Neuronal stem cell (in vitro differentiated cells): ENCODE measurements around the gene RPGRIP1L. TPM values are rescaled to one million over a fixed set of nuclear protein-coding genes. Genes with fewer than 3 reads are reported as not detected.

Experiments
- DNase-seq: peaks from one replicate; pipeline ENCODE4 v3.0.0-alpha.2; 2013; ENCODE audit warnings: low spot score
- H2AFZ ChIP-seq: one replicate; pipeline ENCODE4 v1.6.1; 2013; ENCODE audit warnings: mild to moderate bottlenecking, low read length, inconsistent platforms
- H2AK5ac ChIP-seq: 2 replicates; pipeline ENCODE4 v1.6.1; 2013; ENCODE audit warnings: low read depth, mild to moderate bottlenecking, inconsistent platforms, low read length, moderate library complexity, mixed read lengths
- H2BK120ac ChIP-seq: 2 replicates; pipeline ENCODE4 v1.6.1; 2013; ENCODE audit warnings: low read depth, mild to moderate bottlenecking, inconsistent platforms, low read length, moderate library complexity, mixed read lengths
- H2BK12ac ChIP-seq: one replicate; pipeline ENCODE4 v1.6.1; 2013; ENCODE audit warnings: low read length, inconsistent platforms
- H2BK15ac ChIP-seq: 2 replicates; pipeline ENCODE4 v1.6.1; 2013; ENCODE audit warnings: mild to moderate bottlenecking, low read length, inconsistent platforms, mixed read lengths
- H2BK5ac ChIP-seq: one replicate; pipeline ENCODE4 v1.6.1; 2013; ENCODE audit warnings: inconsistent platforms, mild to moderate bottlenecking, low read length, moderate library complexity
- H3K14ac ChIP-seq: one replicate; pipeline ENCODE4 v1.6.1; 2013; ENCODE audit warnings: low read length, inconsistent platforms
- H3K18ac ChIP-seq: 2 replicates; pipeline ENCODE4 v1.6.1; 2013; ENCODE audit warnings: low read length, inconsistent platforms
- H3K23ac ChIP-seq: 2 replicates; pipeline ENCODE4 v1.6.1; 2013; ENCODE audit warnings: low read depth, mild to moderate bottlenecking, mixed read lengths, low read length, inconsistent platforms; ENCODE audit not compliant: poor library complexity
- H3K27ac ChIP-seq: replicated peaks from 3 replicates; pipeline ENCODE4 v1.5.1; 2013; ENCODE audit warnings: low read length, inconsistent platforms
- H3K27me3 ChIP-seq, 3 experiments: 2 replicates each; pipeline ENCODE4 v1.6.1; 2013; ENCODE audit warnings: low read length in 3 of 3, mild to moderate bottlenecking in 2 of 3, inconsistent platforms in 1 of 3, low read depth in 1 of 3, mixed read lengths in 1 of 3, moderate library complexity in 1 of 3; ENCODE audit not compliant: control insufficient read depth in 3 of 3, insufficient read depth in 3 of 3
- H3K36me3 ChIP-seq, 2 donors: replicated peaks in 1 of 2; 2 replicates each; pipeline ENCODE4 v1.6.1; 2013; ENCODE audit warnings: low read length in 2 of 2; ENCODE audit not compliant: control insufficient read depth in 2 of 2, insufficient read depth in 2 of 2
- H3K4ac ChIP-seq: 2 replicates; pipeline ENCODE4 v1.6.1; 2013; ENCODE audit warnings: inconsistent platforms, mild to moderate bottlenecking, low read length, moderate library complexity
- H3K4me1 ChIP-seq, 2 donors: 1 replicate in 1 of 2; 2 replicates in 1 of 2; pipeline ENCODE4 v1.6.1; 2013; ENCODE audit warnings: low read length in 2 of 2, low read depth in 1 of 2; ENCODE audit not compliant: control insufficient read depth in 2 of 2, insufficient read depth in 1 of 2
- H3K4me2 ChIP-seq: one replicate; pipeline ENCODE4 v1.6.1; 2013; ENCODE audit warnings: mild to moderate bottlenecking, low read length, inconsistent platforms; ENCODE audit not compliant: insufficient read depth, poor library complexity, severe bottlenecking
- H3K4me3 ChIP-seq, 2 donors: 2 replicates each; pipeline ENCODE4 v1.5.1; 2013; ENCODE audit warnings: low read length in 2 of 2, mild to moderate bottlenecking in 2 of 2, inconsistent platforms in 1 of 2, moderate library complexity in 1 of 2
- H3K79me1 ChIP-seq: one replicate; pipeline ENCODE4 v1.6.1; 2013; ENCODE audit warnings: low read depth, mild to moderate bottlenecking, inconsistent platforms, low read length, moderate library complexity
- H3K9ac ChIP-seq: one replicate; pipeline ENCODE4 v1.6.1; 2013; ENCODE audit warnings: mild to moderate bottlenecking, low read depth, low read length, inconsistent platforms; ENCODE audit not compliant: poor library complexity
- H3K9me3 ChIP-seq, 2 donors: replicated peaks in 1 of 2; 2 replicates each; pipeline versions ENCODE3 to v1.6.1; 2013; ENCODE audit warnings: low read length in 2 of 2, mild to moderate bottlenecking in 2 of 2, inconsistent platforms in 1 of 2, low read depth in 1 of 2, mixed read lengths in 1 of 2, moderate library complexity in 1 of 2; ENCODE audit not compliant: control insufficient read depth in 2 of 2, insufficient read depth in 1 of 2
- H4K8ac ChIP-seq: one replicate; pipeline ENCODE4 v1.6.1; 2013; ENCODE audit warnings: low read depth, mild to moderate bottlenecking, inconsistent platforms, low read length, moderate library complexity
- H4K91ac ChIP-seq: one replicate; pipeline ENCODE4 v1.6.1; 2013; ENCODE audit warnings: low read length, low read depth, mild to moderate bottlenecking, inconsistent platforms; ENCODE audit not compliant: poor library complexity
- WGBS, 2 donors: extraction: QIAGEN DNeasy Blood & Tissue Kit; methylation state at CpG; one replicate each; pipeline ENCODE4 v1.1.7; 2013; ENCODE audit warnings: missing lambda C conversion rate in 2 of 2, mixed read lengths in 1 of 2; ENCODE audit not compliant: insufficient read length in 2 of 2, insufficient replicate concordance in 1 of 2; ENCODE audit errors: extremely low coverage in 2 of 2; 5-methylcytosine and 5-hydroxymethylcytosine counted together
- polyA plus RNA-seq, 2 experiments: library from polyadenylated mRNA; stranded (reverse); fragments of 200-250 nt; gene quantifications; one replicate each; pipeline ENCODE4 v1.2.3, GENCODE V29; 2013

RPGRIP1L gene
- 13.2 TPM for polyA plus RNA-seq (2013, experiment 1 of 2)
- 13.8 TPM for polyA plus RNA-seq (2013, experiment 2 of 2)

DNA sequence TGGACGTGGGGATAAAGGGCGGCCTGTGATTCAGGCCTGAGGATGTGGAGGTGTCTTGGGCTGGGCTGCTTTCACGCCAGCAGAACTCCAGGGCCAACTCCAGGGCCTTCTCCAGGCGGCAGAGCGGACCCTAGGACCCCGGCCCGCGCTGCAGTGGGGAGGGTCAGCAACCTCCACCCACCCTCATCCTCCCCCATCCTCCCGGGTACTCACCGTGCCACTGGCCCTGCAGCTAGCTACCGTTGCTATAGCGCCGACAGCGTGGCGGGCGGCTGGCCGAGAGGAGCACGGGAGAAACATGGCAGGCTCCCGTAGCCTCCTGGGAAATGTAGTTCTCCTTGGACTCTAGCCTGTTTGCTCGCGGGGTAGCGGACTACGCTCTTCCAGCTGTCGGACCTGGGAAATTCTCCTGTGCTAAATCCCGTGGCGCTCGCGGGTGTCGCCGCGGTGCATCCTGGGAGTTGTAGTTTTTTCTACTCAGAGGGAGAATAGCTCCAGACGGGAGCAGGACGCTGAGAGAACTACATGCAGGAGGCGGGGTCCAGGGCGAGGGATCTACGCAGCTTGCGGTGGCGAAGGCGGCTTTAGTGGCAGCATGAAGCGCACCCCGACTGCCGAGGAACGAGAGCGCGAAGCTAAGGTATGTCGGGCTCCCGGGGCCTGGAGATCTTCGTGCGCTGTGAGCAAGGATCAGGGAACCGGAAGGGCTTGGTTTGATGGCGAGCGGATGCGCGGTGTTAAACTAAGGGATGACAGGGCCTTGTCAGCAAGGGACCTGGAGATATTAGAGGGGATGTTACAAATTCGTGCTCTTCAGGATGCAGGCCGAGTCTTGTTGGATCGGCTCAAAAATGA lies at the start of gene RPGRIP1L, which contains the start of gene FTO:
Gene RPGRIP1L (minus strand): TSS at position 270 of the 855 bp plus-strand sequence. CDS start 3,136 bp downstream, outside the sequence.
Gene FTO (plus strand): TSS at position 567 of the 855 bp plus-strand sequence.
- peaks cover 0 to 7% of the 10 kb centered on the region in 2 donors for H3K9me3 ChIP-seq
- no CpG with 5 or more reads among the region's 57 CpGs for WGBS, 2 donors
- no peak within 1 kb of the TSS for H4K91ac ChIP-seq
- H2BK12ac ChIP-seq: no peak within 1 kb of the TSS
- H3K4me3 ChIP-seq: peak within 1 kb of the TSS; percentile 77 to 95
- H3K36me3 ChIP-seq: peaks cover 3 to 29% of the 10 kb centered on the region in 2 donors
- peak within 1 kb of the TSS; percentile 32 for H3K23ac ChIP-seq
- H2BK5ac ChIP-seq: no peak within 1 kb of the TSS
- H3K27me3 ChIP-seq: no peaks in the 10 kb centered on the region
- H3K4ac ChIP-seq: no peak within 1 kb of the TSS
- no peak within 1 kb of the TSS for H2BK15ac ChIP-seq
- H4K8ac ChIP-seq: no peak within 1 kb of the TSS
- peak within 1 kb of the TSS; percentile 92 for H3K9ac ChIP-seq
- H3K14ac ChIP-seq: peak within 1 kb of the TSS; percentile 17
- peak; percentile 99 for DNase-seq
- H2AFZ ChIP-seq: peak within 1 kb of the TSS; percentile 81
- peaks cover 5% of the 10 kb centered on the region for H3K79me1 ChIP-seq
- H2AK5ac ChIP-seq: peak within 1 kb of the TSS; percentile 66
- no peak within 1 kb of the TSS for H3K27ac ChIP-seq
- H3K4me2 ChIP-seq: peak within 1 kb of the TSS; percentile 96
- peaks cover 2 to 3% of the 10 kb centered on the region in 2 donors for H3K4me1 ChIP-seq
- H2BK120ac ChIP-seq: no peak within 1 kb of the TSS
- H3K18ac ChIP-seq: peak within 1 kb of the TSS; percentile 86

DNA sequence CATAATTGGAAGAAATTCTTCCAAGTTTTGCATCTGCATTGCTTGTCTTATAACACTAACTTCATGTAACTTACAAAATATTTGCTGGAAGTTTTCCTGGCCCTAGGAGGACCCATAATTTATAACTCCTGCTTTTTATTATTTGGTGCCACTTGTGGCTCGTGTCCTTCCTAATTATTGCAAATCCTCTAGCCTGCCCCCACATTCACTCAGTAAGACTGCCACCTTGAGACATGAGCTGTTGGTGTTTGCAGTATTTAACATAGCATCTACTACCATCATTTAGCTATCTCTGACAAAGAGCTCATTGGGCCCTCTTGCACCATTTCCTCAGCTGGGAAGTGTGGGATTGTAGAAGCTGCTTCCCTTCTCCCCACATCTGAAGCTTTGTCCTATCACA lies 49.8 kb upstream of the RPGRIP1L start:
- Histone ChIP-seq H2BK5ac (no peak overlapping the region), H4K91ac (no peak overlapping the region), H3K27me3 (no peaks in the 10 kb centered on the region), H3K4me2 (no peak overlapping the region), H2BK12ac (no peak overlapping the region), H4K8ac (no peak overlapping the region), H2AK5ac (no peak overlapping the region), H3K18ac (no peak overlapping the region), H3K4ac (no peak overlapping the region), H3K4me1 (peaks cover 13 to 32% of the 10 kb centered on the region in 2 donors), H2AFZ (no peak overlapping the region), H3K27ac (no peak overlapping the region), H3K36me3 (no peaks in the 10 kb centered on the region), H2BK120ac (no peak overlapping the region), H3K4me3 (no peak overlapping the region), H3K23ac (no peak overlapping the region), H3K9me3 (no peaks in the 10 kb centered on the region), H3K9ac (no peak overlapping the region), H2BK15ac (no peak overlapping the region), H3K14ac (no peak overlapping the region), H3K79me1 (peaks cover 1% of the 10 kb centered on the region)
- WGBS, 2 donors: no CpG with 5 or more reads among the region's 1 CpG
- no peak for DNase-seq

- Histone ChIP-seq H3K36me3 (no peaks in the 10 kb centered on the region), H3K27ac (no peak overlapping the region), H2BK12ac (no peak overlapping the region), H3K9ac (no peak overlapping the region), H3K4ac (no peak overlapping the region), H3K4me2 (no peak overlapping the region), H4K8ac (no peak overlapping the region), H2AK5ac (no peak overlapping the region), H2AFZ (no peak overlapping the region), H2BK5ac (no peak overlapping the region), H3K9me3 (peaks cover 0 to 6% of the 10 kb centered on the region in 2 donors), H3K18ac (no peak overlapping the region), H3K23ac (no peak overlapping the region), H3K27me3 (no peaks in the 10 kb centered on the region), H3K4me3 (no peak overlapping the region), H4K91ac (no peak overlapping the region), H3K79me1 (peaks cover 1% of the 10 kb centered on the region), H2BK120ac (no peak overlapping the region), H3K4me1 (peaks cover 11 to 24% of the 10 kb centered on the region in 2 donors), H3K14ac (no peak overlapping the region), H2BK15ac (no peak overlapping the region)
- DNase-seq: no peak
- WGBS, 2 donors: no CpG with 5 or more reads among the region's 1 CpG
Observed at GRCh38 chr16:53752560-53752959, 48.9 kb upstream of the RPGRIP1L start.

GRCh38 chr16:53745753-53746266 lies 42.2 kb upstream of the RPGRIP1L start:
- Histone ChIP-seq H2AK5ac (no peak overlapping the region), H3K27me3 (no peaks in the 10 kb centered on the region), H3K14ac (no peak overlapping the region), H2BK120ac (no peak overlapping the region), H3K23ac (no peak overlapping the region), H3K9ac (no peak overlapping the region), H4K8ac (no peak overlapping the region), H3K9me3 (peaks cover 0 to 14% of the 10 kb centered on the region in 2 donors), H3K36me3 (no peaks in the 10 kb centered on the region), H3K4me2 (no peak overlapping the region), H2BK5ac (no peak overlapping the region), H2BK15ac (no peak overlapping the region), H3K79me1 (peaks cover 5% of the 10 kb centered on the region), H4K91ac (no peak overlapping the region), H2BK12ac (no peak overlapping the region), H3K4me3 (no peak overlapping the region), H3K4me1 (peaks cover 7 to 29% of the 10 kb centered on the region in 2 donors), H3K4ac (no peak overlapping the region), H2AFZ (no peak overlapping the region), H3K27ac (no peak overlapping the region), H3K18ac (no peak overlapping the region)
- no CpG with 5 or more reads among the region's 4 CpGs for WGBS, 2 donors
- no peak for DNase-seq
